ENCODE data around the gene LRRC61. TPM values are rescaled to one million over a fixed set of nuclear protein-coding genes. Genes with fewer than 3 reads are reported as not detected.

The LRRC61 gene
- total and polyA plus RNA-seq, 7 donors, result 4.4 to 18.6 (median 10.8) TPM

GRCh38 chr7:150329331-150330120 lies 6.4 kb downstream of the LRRC61 start:
- intact Hi-C loops (cut with DNase I), result no loop called here
- H3K4me1 ChIP-seq, result peaks cover 0 to 15% (median 12%) of the 10 kb centered on the region in 4 donors
- H3K4me3 ChIP-seq, result no peak overlapping the region
- no peaks in the 10 kb centered on the region for H3K9me3 ChIP-seq
- 76 to 79% methylated on average over 22 of the region's 22 CpGs for WGBS, 2 donors
- H3K27me3 ChIP-seq, result no peaks in the 10 kb centered on the region
- H3K36me3 ChIP-seq, result peaks cover 0 to 50% (median 9%) of the 10 kb centered on the region in 4 donors
- TF ChIP-seq CTCF (IDR thresholded peaks at IDR 0.05) (no peak), POLR2AphosphoS5 (IDR thresholded peaks at IDR 0.05) (no peak), EP300 (IDR thresholded peaks at IDR 0.05) (no peak), POLR2A (IDR thresholded peaks at IDR 0.05) (no peak)
- H3K27ac ChIP-seq, result no peak overlapping the region
- peak; percentile 65 for DNase-seq

- WGBS, 2 donors, result 95 to 96% methylated on average over 19 of the region's 19 CpGs
- Histone ChIP-seq H3K4me3 (no peak overlapping the region), H3K4me1 (peaks cover 0 to 18% (median 15%) of the 10 kb centered on the region in 4 donors), H3K9me3 (no peaks in the 10 kb centered on the region), H3K36me3 (peaks cover 0 to 50% (median 9%) of the 10 kb centered on the region in 4 donors), H3K27ac (no peak overlapping the region), H3K27me3 (no peaks in the 10 kb centered on the region)
- peak; percentile 53 for DNase-seq
- TF ChIP-seq POLR2AphosphoS5 (IDR thresholded peaks at IDR 0.05) (no peak), EP300 (IDR thresholded peaks at IDR 0.05) (no peak), POLR2A (IDR thresholded peaks at IDR 0.05) (no peak), CTCF (IDR thresholded peaks at IDR 0.05) (no peak)
- intact Hi-C loops (cut with DNase I), result no loop called here
Measured at GRCh38 chr7:150330211-150330885, 7.2 kb downstream of the LRRC61 start.

GRCh38 chr7:150332852-150333635 lies 9.9 kb downstream of the LRRC61 start:
- no peaks in the 10 kb centered on the region for H3K27me3 ChIP-seq
- H3K9me3 ChIP-seq, result no peaks in the 10 kb centered on the region
- TF ChIP-seq CTCF (IDR thresholded peaks at IDR 0.05) (no peak), POLR2AphosphoS5 (IDR thresholded peaks at IDR 0.05) (no peak), POLR2A (IDR thresholded peaks at IDR 0.05) (no peak), EP300 (IDR thresholded peaks at IDR 0.05) (no peak)
- DNase-seq, result peak; percentile 52
- peak overlapping the region in 1 of 4 donors; percentile 90 for H3K27ac ChIP-seq
- no peak overlapping the region for H3K4me3 ChIP-seq
- peaks cover 0 to 30% (median 8%) of the 10 kb centered on the region in 4 donors for H3K36me3 ChIP-seq
- intact Hi-C loops (cut with DNase I), result no loop called here
- 96 to 97% methylated on average over 18 of the region's 18 CpGs for WGBS, 2 donors
- peaks cover 0 to 45% (median 42%) of the 10 kb centered on the region in 4 donors for H3K4me1 ChIP-seq

- H3K27me3 ChIP-seq, result no peaks in the 10 kb centered on the region
- no peak overlapping the region for H3K4me3 ChIP-seq
- H3K27ac ChIP-seq, result peak overlapping the region in 3 of 4 donors; percentile 76 to 93 (median 90)
- H3K4me1 ChIP-seq, result peaks cover 0 to 49% (median 48%) of the 10 kb centered on the region in 4 donors
- TF ChIP-seq POLR2AphosphoS5 (IDR thresholded peaks at IDR 0.05) (no peak), CTCF (IDR thresholded peaks at IDR 0.05) (no peak), POLR2A (IDR thresholded peaks at IDR 0.05) (no peak), EP300 (IDR thresholded peaks at IDR 0.05) (no peak)
- no peaks in the 10 kb centered on the region for H3K9me3 ChIP-seq
- intact Hi-C loops (cut with DNase I), result no loop called here
- H3K36me3 ChIP-seq, result peaks cover 0 to 25% (median 8%) of the 10 kb centered on the region in 4 donors
- DNase-seq, result peak; percentile 58
- WGBS, 2 donors, result 94% methylated on average over 10 of the region's 10 CpGs
Measured at GRCh38 chr7:150333659-150334058, 10.5 kb downstream of the LRRC61 start.

Data from sigmoid colon (tissue), 7 donors.